Measurements from ENCODE around the gene TXN.

- TF ChIP-seq POLR2A (IDR thresholded peaks at IDR 0.05; ENCODE audit: low read length) (no peak), GATA1 (IDR thresholded peaks at IDR 0.05; ENCODE audit: low read depth, low read length) (no peak)
Measured at GRCh38 chr9:110208031-110208430, 48.3 kb downstream of the TXN start, which contains the start of gene C9orf152.
